PC-3 (cell line): ENCODE results near the gene PVRIG. TPM values are rescaled to one million over a fixed set of nuclear protein-coding genes. Genes with fewer than 3 reads are reported as not detected.
"Not testable (repeated sequence)": the region's sequence is repeated elsewhere in the genome, so short reads cannot be mapped to it uniquely, and the experiment has no call there.

Experiments used
- ATAC-seq: fragments of 200-7000 bp; cut with Tn5 transposase; 2 replicates; pipeline ENCODE4 v1.9.1; 2020; ENCODE audit warnings: mild to moderate bottlenecking, moderate library complexity
- BruUV-seq: library from RNA; stranded (reverse); fragments of 400-500 nt; replicated peaks from 2 replicates; lab custom pipeline; 2021; lab: Mats Ljungman, UMichigan
- CTCF ChIA-PET: fragments of 300-600 bp; sonication (Branson Sonifier 250); formaldehyde crosslinking; loops from one replicate; lab custom pipeline; 2022; ENCODE audit warnings: antibody characterized with exemption; lab: Charles Lee
- POLR2A ChIA-PET: fragments of 300-600 bp; sonication (Branson Sonifier 250); formaldehyde crosslinking; loops from one replicate; lab custom pipeline; 2022; ENCODE audit warnings: antibody characterized with exemption; ENCODE audit not compliant: unreplicated experiment; lab: Charles Lee
- DNase-seq: peaks from one replicate; pipeline ENCODE4 v3.0.0-alpha.2; 2015
- H2AFZ ChIP-seq: fragments of 300-600 bp; sonication (generic); 2 replicates; pipeline ENCODE4 v1.6.0; 2016; ENCODE audit warnings: antibody characterized with exemption, low read length
- H3F3A ChIP-seq: fragments of 300-600 bp; sonication (generic); one replicate; pipeline ENCODE4 v1.6.0; 2017; ENCODE audit warnings: antibody characterized with exemption, low read length, control low read depth, mild to moderate bottlenecking; ENCODE audit not compliant: unreplicated experiment
- H3K27ac ChIP-seq: fragments of 300-600 bp; sonication (generic); 2 replicates; pipeline ENCODE4 v1.5.1; 2016; ENCODE audit warnings: mild to moderate bottlenecking, low read length
- H3K27me3 ChIP-seq: fragments of 300-600 bp; sonication (generic); 2 replicates; pipeline ENCODE4 v1.6.1; 2016; ENCODE audit warnings: low read length, mixed read lengths
- H3K36me3 ChIP-seq: fragments of 300-600 bp; sonication (generic); 2 replicates; pipeline ENCODE4 v1.6.1; 2016; ENCODE audit warnings: low read depth, mixed run types, low read length, mixed read lengths
- H3K4me1 ChIP-seq: fragments of 300-600 bp; sonication (generic); 2 replicates; pipeline ENCODE4 v1.5.1; 2016; ENCODE audit warnings: low read length; ENCODE audit not compliant: insufficient read depth
- H3K4me2 ChIP-seq: fragments of 300-600 bp; sonication (generic); 2 replicates; pipeline ENCODE4 v1.6.0; 2016; ENCODE audit warnings: low read length
- H3K4me3 ChIP-seq: fragments of 300-600 bp; sonication (generic); 2 replicates; pipeline ENCODE4 v1.5.1; 2016; ENCODE audit warnings: mild to moderate bottlenecking, low read length, mixed read lengths
- H3K79me2 ChIP-seq: fragments of 300-600 bp; sonication (generic); 2 replicates; pipeline ENCODE4 v1.6.1; 2017; ENCODE audit warnings: low read length, mixed read lengths
- H3K9ac ChIP-seq: fragments of 300-600 bp; sonication (generic); 2 replicates; pipeline ENCODE4 v1.6.0; 2016; ENCODE audit warnings: mild to moderate bottlenecking, low read length
- H3K9me2 ChIP-seq: fragments of 300-600 bp; sonication (generic); replicated peaks from 2 replicates; pipeline ENCODE4 v1.6.1; 2016; ENCODE audit warnings: mixed run types, low read length, mixed read lengths
- H3K9me3 ChIP-seq: fragments of 300-600 bp; sonication (generic); 2 replicates; pipeline ENCODE4 v1.6.1; 2016; ENCODE audit warnings: low read length, mixed read lengths
- H4K20me1 ChIP-seq: fragments of 300-600 bp; sonication (generic); 2 replicates; pipeline ENCODE4 v1.6.1; 2016; ENCODE audit warnings: low read length, mixed read lengths
- CTCF ChIP-seq: fragments of 300-600 bp; sonication (generic); conservative IDR thresholded peaks from 2 replicates; pipeline ENCODE4 v1.5.1; 2017; ENCODE audit warnings: antibody characterized with exemption, low read depth, mild to moderate bottlenecking, low read length
- EZH2 ChIP-seq: fragments of 300-600 bp; sonication (generic); IDR thresholded peaks from one replicate; pipeline ENCODE4 v1.6.1; 2017; ENCODE audit warnings: antibody characterized with exemption, mild to moderate bottlenecking, low read length; ENCODE audit not compliant: unreplicated experiment
- EZH2phosphoT487 ChIP-seq: fragments of 300-600 bp; sonication (generic); IDR thresholded peaks from 2 replicates; pipeline ENCODE4 v1.6.1; 2018; ENCODE audit warnings: mild to moderate bottlenecking, antibody characterized with exemption, low read length, borderline replicate concordance
- intact Hi-C: fragments of 100-400 bp; cut with micrococcal nuclease; formaldehyde crosslinking; loops from 2 replicates; pipeline ENCODE4 v1.9.0; 2023
- total RNA-seq: library from RNA; depleted of rRNA; stranded (reverse); fragments of >200 nt; gene quantifications from 2 replicates; pipeline ENCODE4 v1.2.3, GENCODE V29; 2014

PVRIG gene
- total RNA-seq, 1 experiment from 2014 or later, result not detected

- intact Hi-C loops, result loop anchor here (2.0 kb wide), 1 partner anchor 83 kb away; no protein-coding TSS in a partner anchor
These were observed 3.9 kb upstream of the PVRIG start for GRCh38 chr7:100215895-100216294.

GRCh38 chr7:100217934-100218333, 1.8 kb upstream of the PVRIG start:
- POLR2A ChIA-PET, H3K27ac ChIP-seq, H3K27me3 ChIP-seq, H3K9ac ChIP-seq, H3K4me2 ChIP-seq, H4K20me1 ChIP-seq, H3K9me2 ChIP-seq, H3K4me1 ChIP-seq, H3K9me3 ChIP-seq, H2AFZ ChIP-seq, intact Hi-C loops, H3K4me3 ChIP-seq, H3K79me2 ChIP-seq, H3F3A ChIP-seq, BruUV-seq, CTCF ChIA-PET, H3K36me3 ChIP-seq: not testable (repeated sequence)
- ATAC-seq (peak; percentile 42), DNase-seq (peak; percentile 18)
- TF ChIP-seq CTCF, result 0 out of 2 replicates have a peak, but pooled peaks have one; percentile 21

More at GRCh38 chr7:100215895-100216294, 3.9 kb upstream of the PVRIG start:
- no peak overlapping the region for H3K4me3 ChIP-seq
- H3K9me3 ChIP-seq, result no peaks in the 10 kb centered on the region
- no peaks in the 10 kb centered on the region for H3K27me3 ChIP-seq
- no peaks in the 10 kb centered on the region for H3K36me3 ChIP-seq
- no peaks in the 10 kb centered on the region for H3K9me2 ChIP-seq
- BruUV-seq, result no TSS peak
- ATAC-seq (no peak), DNase-seq (no peak)
- TF ChIP-seq EZH2phosphoT487 (no peak), CTCF (no peak), EZH2 (no peak)
- no peak overlapping the region for H3K27ac ChIP-seq
- H3K79me2 ChIP-seq, result no peaks in the 10 kb centered on the region
- H3F3A ChIP-seq, result no peaks in the 10 kb centered on the region
- no peak overlapping the region for H2AFZ ChIP-seq
- H3K4me2 ChIP-seq, result no peak overlapping the region
- H3K9ac ChIP-seq, result no peak overlapping the region
- ChIA-PET POLR2A (no interaction called here), CTCF (no interaction called here)
- H4K20me1 ChIP-seq, result no peaks in the 10 kb centered on the region
- 0 out of 2 replicates have a peak, but pooled peaks cover 7% of the 10 kb centered on the region for H3K4me1 ChIP-seq

GRCh38 chr7:100219271-100219737, 445 bp upstream of the PVRIG start:
- no peaks in the 10 kb centered on the region for H3K36me3 ChIP-seq
- TF ChIP-seq EZH2phosphoT487, result no peak
- H3K9me3 ChIP-seq, result no peaks in the 10 kb centered on the region
- no peaks in the 10 kb centered on the region for H4K20me1 ChIP-seq
- H3K9ac ChIP-seq, result no peak overlapping the region
- ChIA-PET POLR2A (no interaction called here), CTCF (no interaction called here)
- H2AFZ ChIP-seq, result no peak overlapping the region
- H3K27me3 ChIP-seq, result no peaks in the 10 kb centered on the region
- H3K27ac ChIP-seq, result no peak overlapping the region
- H3F3A ChIP-seq, result no peaks in the 10 kb centered on the region
- BruUV-seq, result no TSS peak
- ATAC-seq (no peak), DNase-seq (no peak)
- no peaks in the 10 kb centered on the region for H3K9me2 ChIP-seq
- intact Hi-C loops, result no loop called here
- no peaks in the 10 kb centered on the region for H3K79me2 ChIP-seq
- no peaks in the 10 kb centered on the region for H3K4me1 ChIP-seq
- H3K4me3 ChIP-seq, result no peak overlapping the region
- no peak overlapping the region for H3K4me2 ChIP-seq
